Bronchial epithelial cell (primary cell): ENCODE data around the gene MXD4. TPM values are rescaled to one million over a fixed set of nuclear protein-coding genes. Genes with fewer than 3 reads are reported as not detected.
"Not testable (repeated sequence)": the region's sequence is repeated elsewhere in the genome, so short reads cannot be mapped to it uniquely, and the experiment has no call there.

Experiments used
- DNase-seq: peaks from one replicate; pipeline ENCODE4 v3.0.0-alpha.2; 2010; ENCODE audit warnings: low read depth
- FAIRE-seq: peaks from 2 replicates; lab custom pipeline; 2011; peaks lifted over from hg19 to GRCh38; lab: Jason Lieb, UNC
- H3K27me3 ChIP-seq: 2 replicates; pipeline ENCODE4 v1.5.1; 2011; ENCODE audit warnings: low read length; ENCODE audit not compliant: control insufficient read depth, insufficient read depth
- H3K36me3 ChIP-seq: 2 replicates; pipeline ENCODE4 v1.5.1; 2011; ENCODE audit warnings: low read length; ENCODE audit not compliant: control insufficient read depth, insufficient read depth
- H3K4me3 ChIP-seq: 2 replicates; pipeline ENCODE4 v1.5.1; 2011; ENCODE audit warnings: mild to moderate bottlenecking, low read depth, low read length, control low read depth
- CTCF ChIP-seq: IDR thresholded peaks from 2 replicates; pipeline ENCODE4 v1.5.1; 2011; ENCODE audit warnings: mild to moderate bottlenecking, moderate library complexity, low read length, control low read depth, inconsistent platforms; ENCODE audit not compliant: insufficient read depth, severe bottlenecking
- total RNA-seq: library from RNA; depleted of rRNA; stranded (reverse); fragments of >200 nt; gene quantifications from 2 replicates; pipeline ENCODE4 v1.2.1, GENCODE V29; 2014

Gene MXD4
- total RNA-seq, 1 donor from 2014 or later: 10.5 TPM

GRCh38 chr4:2231082-2231481 is 30.8 kb downstream of the MXD4 start:
- Histone ChIP-seq H3K4me3 (no peak overlapping the region), H3K27me3 (no peaks in the 10 kb centered on the region), H3K36me3 (peaks cover 2% of the 10 kb centered on the region)
- FAIRE-seq (no peak), DNase-seq (no peak)
- no peak for TF ChIP-seq CTCF

GRCh38 chr4:2226261-2226660 is 35.6 kb downstream of the MXD4 start:
- no peaks in the 10 kb centered on the region for H3K27me3 ChIP-seq
- TF ChIP-seq CTCF: no peak
- DNase-seq (no peak), FAIRE-seq (no peak)
- no peak overlapping the region for H3K4me3 ChIP-seq
- H3K36me3 ChIP-seq: peaks cover 2% of the 10 kb centered on the region

- FAIRE-seq (no peak), DNase-seq (peak; percentile 37)
- Histone ChIP-seq H3K36me3 (peaks cover 2% of the 10 kb centered on the region), H3K4me3 (no peak overlapping the region), H3K27me3 (no peaks in the 10 kb centered on the region)
- TF ChIP-seq CTCF: no peak
Observed at GRCh38 chr4:2222838-2223237, 39.1 kb downstream of the MXD4 start.

GRCh38 chr4:2221378-2221777 is 40.5 kb downstream of the MXD4 start:
- not testable (repeated sequence) for H3K27me3 ChIP-seq, FAIRE-seq, H3K36me3 ChIP-seq, H3K4me3 ChIP-seq, DNase-seq

GRCh38 chr4:2220016-2220630 is 41.8 kb downstream of the MXD4 start:
- FAIRE-seq (peak; percentile 50), DNase-seq (peak; percentile 54)
- no peaks in the 10 kb centered on the region for H3K36me3 ChIP-seq
- no peak overlapping the region for H3K4me3 ChIP-seq
- peak; percentile 92 for TF ChIP-seq CTCF
- H3K27me3 ChIP-seq: no peaks in the 10 kb centered on the region

- H3K36me3 ChIP-seq: no peaks in the 10 kb centered on the region
- no peak overlapping the region for H3K4me3 ChIP-seq
- no peaks in the 10 kb centered on the region for H3K27me3 ChIP-seq
- DNase-seq (no peak), FAIRE-seq (no peak)
- no peak for TF ChIP-seq CTCF
Observed at GRCh38 chr4:2219233-2219760, 42.6 kb downstream of the MXD4 start.
